BLaER1 (cell line): ENCODE results near the gene SLC2A10.

ENCODE experiments used
- H3K27ac ChIP-seq: shearing (Covaris generic); formaldehyde crosslinking; 2 replicates; pipeline ENCODE4 v1.8.1; 2022
- H3K27me3 ChIP-seq: shearing (Covaris generic); formaldehyde crosslinking; 2 replicates; pipeline ENCODE4 v1.8.1; 2022
- H3K36me3 ChIP-seq: shearing (Covaris generic); formaldehyde crosslinking; 2 replicates; pipeline ENCODE4 v1.8.1; 2022
- H3K4me1 ChIP-seq: shearing (Covaris generic); formaldehyde crosslinking; 2 replicates; pipeline ENCODE4 v1.8.1; 2022
- H3K4me2 ChIP-seq: shearing (Covaris generic); formaldehyde crosslinking; 2 replicates; pipeline ENCODE4 v1.8.1; 2022
- H3K4me3 ChIP-seq: shearing (Covaris generic); formaldehyde crosslinking; 2 replicates; pipeline ENCODE4 v1.8.1; 2022
- H3K9ac ChIP-seq: shearing (Covaris generic); formaldehyde crosslinking; 2 replicates; pipeline ENCODE4 v1.8.1; 2022
- H3K9me3 ChIP-seq: shearing (Covaris generic); formaldehyde crosslinking; 2 replicates; pipeline ENCODE4 v1.8.1; 2022
- H4K20me1 ChIP-seq: shearing (Covaris generic); formaldehyde crosslinking; 2 replicates; pipeline ENCODE4 v1.8.1; 2022
- Cebpa-rat ChIP-seq: shearing (Covaris generic); IDR thresholded peaks from 2 replicates; pipeline ENCODE4 v1.8.1; 2022

Gene SLC2A10

GRCh38 chr20:46690219-46691106 lies 19.0 kb upstream of the SLC2A10 start:
- Histone ChIP-seq H3K4me2 (peak overlapping the region; percentile 68), H3K27ac (peak overlapping the region; percentile 94), H4K20me1 (peaks cover 36% of the 10 kb centered on the region), H3K36me3 (peaks cover 21% of the 10 kb centered on the region), H3K9ac (no peak overlapping the region), H3K9me3 (no peaks in the 10 kb centered on the region), H3K27me3 (no peaks in the 10 kb centered on the region), H3K4me1 (peaks cover 51% of the 10 kb centered on the region), H3K4me3 (peak overlapping the region; percentile 93; the same call in 1 of the 2 replicates)
- no peak for TF ChIP-seq Cebpa-rat

- H3K36me3 ChIP-seq, result peaks cover 13% of the 10 kb centered on the region
- no peaks in the 10 kb centered on the region for H3K9me3 ChIP-seq
- H4K20me1 ChIP-seq, result peaks cover 29% of the 10 kb centered on the region
- no peaks in the 10 kb centered on the region for H3K27me3 ChIP-seq
- H3K27ac ChIP-seq, result no peak overlapping the region
- H3K4me2 ChIP-seq, result no peak overlapping the region
- H3K9ac ChIP-seq, result no peak overlapping the region
- no peak overlapping the region for H3K4me3 ChIP-seq
- no peak for TF ChIP-seq Cebpa-rat
- peaks cover 51% of the 10 kb centered on the region for H3K4me1 ChIP-seq
Measured at GRCh38 chr20:46691196-46691595, 18.3 kb upstream of the SLC2A10 start.

DNA sequence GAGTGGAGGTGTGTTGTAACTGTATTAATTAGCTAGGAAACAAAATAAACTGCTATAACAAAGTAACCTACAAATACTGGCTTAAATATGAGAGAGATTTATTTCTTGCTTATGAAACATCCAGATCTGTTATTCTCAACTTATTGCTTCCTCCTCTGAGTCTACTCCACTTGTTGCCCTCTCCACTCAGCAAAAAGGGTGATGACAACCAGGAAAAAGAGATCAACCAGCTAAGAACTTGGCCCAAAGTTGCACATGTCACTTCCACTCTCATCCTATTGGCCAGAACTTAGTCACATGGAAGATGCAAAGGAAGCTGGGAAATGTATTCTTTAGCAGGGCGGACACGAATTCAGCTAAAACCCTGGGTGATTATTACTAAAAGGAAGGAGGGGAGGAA lies 15.0 kb upstream of the SLC2A10 start:
- no peaks in the 10 kb centered on the region for H4K20me1 ChIP-seq
- H3K4me1 ChIP-seq, result peaks cover 54% of the 10 kb centered on the region
- peaks cover 17% of the 10 kb centered on the region for H3K9me3 ChIP-seq
- no peaks in the 10 kb centered on the region for H3K27me3 ChIP-seq
- H3K36me3 ChIP-seq, result no peaks in the 10 kb centered on the region
- no peak overlapping the region for H3K4me3 ChIP-seq
- peak overlapping the region; percentile 82 for H3K4me2 ChIP-seq
- TF ChIP-seq Cebpa-rat, result no peak
- H3K9ac ChIP-seq, result no peak overlapping the region
- no peak overlapping the region for H3K27ac ChIP-seq

GRCh38 chr20:46695892-46696291 lies 13.6 kb upstream of the SLC2A10 start:
- Histone ChIP-seq H3K27me3 (no peaks in the 10 kb centered on the region), H3K4me3 (no peak overlapping the region), H3K4me2 (peak overlapping the region; percentile 82), H3K27ac (peak overlapping the region; percentile 57), H3K9ac (no peak overlapping the region), H3K9me3 (peaks cover 19% of the 10 kb centered on the region), H3K4me1 (peaks cover 46% of the 10 kb centered on the region), H3K36me3 (no peaks in the 10 kb centered on the region), H4K20me1 (no peaks in the 10 kb centered on the region)
- TF ChIP-seq Cebpa-rat, result no peak

GRCh38 chr20:46696791-46697279 lies 12.6 kb upstream of the SLC2A10 start:
- Histone ChIP-seq H3K4me3 (no peak overlapping the region), H3K4me1 (peaks cover 46% of the 10 kb centered on the region), H3K9me3 (peaks cover 19% of the 10 kb centered on the region), H3K27ac (peak overlapping the region; percentile 57), H3K9ac (peak overlapping the region; percentile 53), H3K27me3 (no peaks in the 10 kb centered on the region), H3K36me3 (no peaks in the 10 kb centered on the region), H3K4me2 (peak overlapping the region; percentile 82), H4K20me1 (no peaks in the 10 kb centered on the region)
- no peak for TF ChIP-seq Cebpa-rat

GRCh38 chr20:46698788-46699187 lies 10.7 kb upstream of the SLC2A10 start:
- no peaks in the 10 kb centered on the region for H4K20me1 ChIP-seq
- no peak overlapping the region for H3K4me2 ChIP-seq
- no peak overlapping the region for H3K4me3 ChIP-seq
- no peak overlapping the region for H3K27ac ChIP-seq
- peaks cover 46% of the 10 kb centered on the region for H3K4me1 ChIP-seq
- H3K9ac ChIP-seq, result no peak overlapping the region
- H3K9me3 ChIP-seq, result peaks cover 19% of the 10 kb centered on the region
- no peaks in the 10 kb centered on the region for H3K36me3 ChIP-seq
- no peak for TF ChIP-seq Cebpa-rat
- H3K27me3 ChIP-seq, result no peaks in the 10 kb centered on the region

- peaks cover 37% of the 10 kb centered on the region for H3K4me1 ChIP-seq
- H3K27me3 ChIP-seq, result no peaks in the 10 kb centered on the region
- H3K4me2 ChIP-seq, result no peak overlapping the region
- no peak overlapping the region for H3K9ac ChIP-seq
- TF ChIP-seq Cebpa-rat, result no peak
- H3K4me3 ChIP-seq, result no peak overlapping the region
- H3K27ac ChIP-seq, result no peak overlapping the region
- H4K20me1 ChIP-seq, result no peaks in the 10 kb centered on the region
- no peaks in the 10 kb centered on the region for H3K36me3 ChIP-seq
- peaks cover 19% of the 10 kb centered on the region for H3K9me3 ChIP-seq
Measured at GRCh38 chr20:46699651-46700359, 9.6 kb upstream of the SLC2A10 start.

DNA sequence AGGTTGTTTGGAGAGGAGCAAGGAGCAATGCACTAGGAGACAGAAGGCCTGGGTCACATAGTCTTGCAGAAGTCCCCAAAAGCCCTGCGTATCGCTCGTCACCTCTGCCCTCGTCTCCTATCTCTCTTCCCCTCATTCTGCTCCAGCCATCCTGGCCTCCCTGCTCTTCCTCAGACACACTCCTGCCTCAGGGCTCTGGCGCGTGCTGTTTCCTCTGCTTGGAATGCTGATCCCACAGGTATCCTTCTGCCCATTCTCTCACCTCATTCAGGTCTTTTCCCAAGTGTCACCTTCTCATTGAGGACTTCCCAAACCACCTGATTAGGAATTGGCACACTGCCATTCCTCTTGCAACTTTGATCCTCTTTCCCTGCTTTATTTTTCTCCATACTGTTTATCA lies 9.0 kb upstream of the SLC2A10 start:
- no peaks in the 10 kb centered on the region for H3K27me3 ChIP-seq
- no peak for TF ChIP-seq Cebpa-rat
- peaks cover 19% of the 10 kb centered on the region for H3K9me3 ChIP-seq
- no peaks in the 10 kb centered on the region for H3K36me3 ChIP-seq
- peaks cover 30% of the 10 kb centered on the region for H3K4me1 ChIP-seq
- no peak overlapping the region for H3K4me2 ChIP-seq
- H3K9ac ChIP-seq, result no peak overlapping the region
- H4K20me1 ChIP-seq, result no peaks in the 10 kb centered on the region
- no peak overlapping the region for H3K4me3 ChIP-seq
- no peak overlapping the region for H3K27ac ChIP-seq

GRCh38 chr20:46701057-46701456 lies 8.4 kb upstream of the SLC2A10 start:
- Histone ChIP-seq H3K4me1 (peaks cover 24% of the 10 kb centered on the region), H4K20me1 (no peaks in the 10 kb centered on the region), H3K4me2 (no peak overlapping the region), H3K9ac (no peak overlapping the region), H3K36me3 (no peaks in the 10 kb centered on the region), H3K9me3 (peaks cover 24% of the 10 kb centered on the region), H3K27ac (no peak overlapping the region), H3K27me3 (no peaks in the 10 kb centered on the region), H3K4me3 (no peak overlapping the region)
- no peak for TF ChIP-seq Cebpa-rat

DNA sequence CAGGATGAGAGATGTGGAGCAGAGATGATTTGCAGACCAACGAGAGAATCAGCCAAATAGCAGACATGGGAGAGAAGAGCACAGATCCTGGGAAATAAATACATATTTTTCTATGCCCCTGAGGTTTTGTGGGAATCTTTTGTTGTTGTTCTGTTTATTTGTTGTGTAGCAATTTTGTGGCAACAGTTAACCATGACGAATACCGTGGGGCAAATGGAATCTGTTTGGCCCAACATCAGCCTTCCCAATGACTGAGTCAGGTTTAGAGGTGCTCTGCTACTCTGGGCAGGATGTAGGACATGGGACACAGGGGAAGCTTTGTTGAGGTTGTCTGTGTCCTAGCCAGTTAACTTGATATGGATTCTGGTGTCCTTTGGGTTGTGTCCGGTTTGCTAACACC lies 7.9 kb upstream of the SLC2A10 start:
- Histone ChIP-seq H3K4me1 (peaks cover 19% of the 10 kb centered on the region), H3K4me2 (no peak overlapping the region), H3K9me3 (peaks cover 29% of the 10 kb centered on the region), H3K36me3 (no peaks in the 10 kb centered on the region), H3K4me3 (no peak overlapping the region), H3K27ac (no peak overlapping the region), H3K27me3 (no peaks in the 10 kb centered on the region), H3K9ac (no peak overlapping the region), H4K20me1 (no peaks in the 10 kb centered on the region)
- TF ChIP-seq Cebpa-rat, result no peak
